ENCODE data around the gene CTNNA3. TPM values are rescaled to one million over a fixed set of nuclear protein-coding genes. Genes with fewer than 3 reads are reported as not detected.

Gene CTNNA3
- total RNA-seq, 1 donor from 2014 or later: 0.46 TPM

DNA sequence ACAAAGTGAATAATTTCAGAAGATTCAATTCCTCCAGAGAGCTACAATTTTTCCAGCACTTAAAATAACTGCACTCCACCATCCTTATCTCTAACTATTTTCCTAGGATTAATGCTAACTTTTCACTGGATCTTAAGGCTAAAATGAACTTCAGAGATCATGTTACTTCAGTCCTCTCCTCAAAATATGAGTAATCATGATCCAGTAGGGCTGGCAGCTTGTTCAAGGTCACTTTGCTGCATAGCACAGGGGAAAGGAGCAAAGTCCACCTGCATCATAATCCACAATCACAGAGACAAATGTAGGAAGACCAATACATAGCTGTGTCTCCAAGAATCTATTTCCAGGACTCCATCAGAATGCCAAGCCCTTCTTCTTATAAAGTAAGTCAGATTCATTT, 619.9 kb downstream of the CTNNA3 start:
- no peak overlapping the region for H3K4me3 ChIP-seq (ENCODE audit: low read depth, low read length)
- no peak for DNase-seq (ENCODE audit: low read depth)
- TF ChIP-seq, protein P1, sequence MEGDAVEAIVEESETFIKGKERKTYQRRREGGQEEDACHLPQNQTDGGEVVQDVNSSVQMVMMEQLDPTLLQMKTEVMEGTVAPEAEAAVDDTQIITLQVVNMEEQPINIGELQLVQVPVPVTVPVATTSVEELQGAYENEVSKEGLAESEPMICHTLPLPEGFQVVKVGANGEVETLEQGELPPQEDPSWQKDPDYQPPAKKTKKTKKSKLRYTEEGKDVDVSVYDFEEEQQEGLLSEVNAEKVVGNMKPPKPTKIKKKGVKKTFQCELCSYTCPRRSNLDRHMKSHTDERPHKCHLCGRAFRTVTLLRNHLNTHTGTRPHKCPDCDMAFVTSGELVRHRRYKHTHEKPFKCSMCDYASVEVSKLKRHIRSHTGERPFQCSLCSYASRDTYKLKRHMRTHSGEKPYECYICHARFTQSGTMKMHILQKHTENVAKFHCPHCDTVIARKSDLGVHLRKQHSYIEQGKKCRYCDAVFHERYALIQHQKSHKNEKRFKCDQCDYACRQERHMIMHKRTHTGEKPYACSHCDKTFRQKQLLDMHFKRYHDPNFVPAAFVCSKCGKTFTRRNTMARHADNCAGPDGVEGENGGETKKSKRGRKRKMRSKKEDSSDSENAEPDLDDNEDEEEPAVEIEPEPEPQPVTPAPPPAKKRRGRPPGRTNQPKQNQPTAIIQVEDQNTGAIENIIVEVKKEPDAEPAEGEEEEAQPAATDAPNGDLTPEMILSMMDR (conservative IDR thresholded peaks at IDR 0.05; ENCODE audit: low read depth, low read length): no peak

DNA sequence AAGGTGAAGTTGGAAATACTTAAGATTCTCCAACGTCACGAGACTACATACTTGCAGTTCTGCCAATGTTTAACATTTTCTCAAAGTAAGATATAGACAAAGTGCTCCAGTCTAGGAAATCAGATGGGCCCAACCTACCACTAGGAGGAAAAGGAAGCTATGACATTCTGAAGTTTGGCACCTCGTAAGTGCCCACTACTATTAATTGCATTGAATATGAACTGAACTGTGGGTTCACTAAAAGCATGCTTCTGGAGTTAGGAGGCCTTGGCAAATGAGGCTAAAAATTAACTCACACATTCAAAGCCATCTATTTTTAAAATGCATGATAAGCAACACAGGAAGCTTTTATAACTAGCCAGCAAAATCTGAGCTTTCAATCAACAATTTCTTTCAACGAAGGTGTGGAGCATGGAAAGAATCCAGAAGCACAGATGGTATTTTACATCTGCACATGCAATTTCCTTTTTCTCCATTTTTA, 620.5 kb downstream of the CTNNA3 start:
- TF ChIP-seq, protein P1 (conservative IDR thresholded peaks at IDR 0.05; ENCODE audit: low read depth, low read length): peak; percentile 20
- DNase-seq (ENCODE audit: low read depth): no peak
- no peak overlapping the region for H3K4me3 ChIP-seq (ENCODE audit: low read depth, low read length)

DNA sequence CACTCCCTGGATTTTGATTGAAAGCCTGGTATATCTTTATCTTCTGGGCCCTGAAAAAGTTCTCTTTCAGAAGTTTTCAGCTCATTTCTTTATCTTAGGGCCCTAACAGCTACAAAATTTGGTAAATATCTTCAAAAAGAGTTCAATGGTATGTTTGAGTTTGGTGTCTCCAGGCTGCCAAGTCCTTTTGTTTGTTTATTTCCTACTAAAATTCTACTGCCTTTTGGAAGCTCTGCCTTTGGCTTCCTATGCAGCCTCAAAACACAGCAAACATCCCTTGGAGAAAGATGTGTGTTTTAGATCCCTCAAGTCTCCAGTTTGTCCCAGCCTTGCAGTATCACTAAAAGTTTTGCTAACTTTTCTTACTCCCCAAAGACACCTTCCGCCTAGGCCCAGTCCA, 623.3 kb downstream of the CTNNA3 start:
- H3K4me3 ChIP-seq (ENCODE audit: low read depth, low read length): no peak overlapping the region
- DNase-seq (ENCODE audit: low read depth): no peak
- TF ChIP-seq, protein P1 (conservative IDR thresholded peaks at IDR 0.05; ENCODE audit: low read depth, low read length): no peak

DNA sequence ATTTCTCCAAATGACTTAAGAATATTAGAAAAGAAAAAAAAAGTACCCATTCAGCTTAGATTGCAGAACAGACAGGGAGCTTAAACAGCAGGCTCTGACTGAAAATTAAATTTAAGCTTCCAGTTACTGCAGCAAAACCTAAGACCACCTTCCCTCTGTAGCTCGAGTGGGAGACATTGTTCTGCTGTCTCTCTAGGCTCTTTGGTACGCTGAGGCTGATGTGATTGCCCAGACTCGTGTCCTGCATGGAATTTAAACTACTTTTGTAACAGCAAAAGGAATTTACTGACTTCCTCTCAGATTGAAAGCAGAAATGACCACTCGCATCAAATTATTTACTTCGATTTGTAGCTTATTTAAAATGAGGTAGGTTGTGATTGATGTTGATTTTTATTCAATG, 645.6 kb downstream of the CTNNA3 start:
- DNase-seq (ENCODE audit: low read depth): no peak
- TF ChIP-seq, protein P1 (conservative IDR thresholded peaks at IDR 0.05; ENCODE audit: low read depth, low read length): no peak
- H3K4me3 ChIP-seq (ENCODE audit: low read depth, low read length): no peak overlapping the region

DNA sequence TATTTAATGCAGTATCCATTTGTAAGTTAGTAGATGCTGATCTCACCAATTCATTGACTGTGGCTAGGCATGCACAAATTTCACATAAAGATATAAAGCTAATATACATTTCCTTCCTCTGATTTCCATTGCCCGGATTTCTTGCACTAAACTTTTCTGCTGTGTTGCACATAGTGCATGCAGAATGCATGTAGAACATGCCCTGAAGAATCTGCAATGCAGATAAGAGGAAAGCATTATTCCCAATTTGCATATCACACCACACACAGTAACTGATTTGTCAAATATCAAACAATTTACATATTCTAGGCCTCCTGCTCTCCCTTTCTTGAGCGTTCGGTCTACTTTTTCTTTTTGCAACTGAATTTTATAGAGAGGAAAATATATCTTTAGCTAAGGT, 646.0 kb downstream of the CTNNA3 start:
- no peak overlapping the region for H3K4me3 ChIP-seq (ENCODE audit: low read depth, low read length)
- TF ChIP-seq, protein P1 (conservative IDR thresholded peaks at IDR 0.05; ENCODE audit: low read depth, low read length): no peak
- DNase-seq (ENCODE audit: low read depth): no peak

DNA sequence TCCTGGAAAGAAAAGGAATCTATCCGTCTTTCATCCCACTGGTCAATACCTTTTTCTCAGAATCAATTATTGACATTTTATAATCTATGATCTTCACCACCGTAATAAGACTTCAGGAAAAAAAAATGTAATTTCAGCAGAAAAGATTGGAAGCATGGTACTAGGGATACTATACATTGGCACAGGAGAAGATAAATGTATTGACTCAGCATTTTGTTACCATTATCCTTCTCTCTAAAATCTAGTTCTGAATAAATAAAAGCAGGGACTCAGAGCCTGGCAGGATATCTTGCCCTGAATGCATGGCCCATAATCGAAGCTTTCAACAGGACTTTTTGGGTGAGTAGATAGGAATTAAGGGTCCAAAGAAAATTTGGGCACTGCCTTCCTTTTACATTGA, 649.5 kb downstream of the CTNNA3 start:
- no peak overlapping the region for H3K4me3 ChIP-seq (ENCODE audit: low read depth, low read length)
- TF ChIP-seq, protein P1 (conservative IDR thresholded peaks at IDR 0.05; ENCODE audit: low read depth, low read length): no peak
- no peak for DNase-seq (ENCODE audit: low read depth)

DNA sequence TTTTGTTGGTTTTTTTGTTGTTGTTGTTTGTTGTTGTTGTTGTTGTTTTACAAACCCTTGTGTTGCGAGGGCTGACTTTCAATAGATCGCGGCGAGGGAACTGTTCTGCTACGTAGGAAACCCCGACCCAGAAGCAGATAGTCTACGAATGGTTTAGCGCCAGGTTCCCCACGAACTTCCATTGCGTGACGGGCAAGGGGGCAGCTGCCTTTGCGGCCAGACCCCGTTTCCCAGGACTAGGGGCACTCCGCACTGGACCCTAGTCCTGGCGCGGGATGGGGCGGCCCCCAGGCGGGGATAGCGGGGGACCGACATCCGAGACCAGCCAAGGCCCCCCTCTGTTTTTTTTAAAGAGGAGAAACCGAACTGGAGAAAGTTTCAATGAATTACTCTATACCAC, 650.6 kb downstream of the CTNNA3 start:
- no peak overlapping the region for H3K4me3 ChIP-seq (ENCODE audit: low read depth, low read length)
- TF ChIP-seq, protein P1 (conservative IDR thresholded peaks at IDR 0.05; ENCODE audit: low read depth, low read length): no peak
- no peak for DNase-seq (ENCODE audit: low read depth)
